Muscle layer of colon (tissue), 2 donors: ENCODE results near the gene MS4A6A.
"Not testable (repeated sequence)": the region's sequence is repeated elsewhere in the genome, so short reads cannot be mapped to it uniquely, and the experiment has no call there.

Experiments
- H3K27ac ChIP-seq: one replicate; pipeline ENCODE4 v1.7.0; 2013; ENCODE audit warnings: low read depth, mild to moderate bottlenecking, low read length, moderate library complexity
- H3K27me3 ChIP-seq, 2 donors: one replicate each; pipeline ENCODE4 v1.7.0; 2013; ENCODE audit warnings: low read length in 2 of 2, mild to moderate bottlenecking in 2 of 2; ENCODE audit not compliant: insufficient read depth in 2 of 2, control insufficient read depth in 1 of 2
- H3K36me3 ChIP-seq: one replicate; pipeline ENCODE4 v1.7.0; 2013; ENCODE audit warnings: mild to moderate bottlenecking, low read length; ENCODE audit not compliant: insufficient read depth
- H3K4me1 ChIP-seq: one replicate; pipeline ENCODE4 v1.7.0; 2013; ENCODE audit warnings: mild to moderate bottlenecking, low read length; ENCODE audit not compliant: insufficient read depth
- H3K4me3 ChIP-seq, 2 donors: one replicate each; pipeline ENCODE4 v1.7.0; 2013; ENCODE audit warnings: low read length in 2 of 2, low read depth in 1 of 2, mild to moderate bottlenecking in 1 of 2, moderate library complexity in 1 of 2
- H3K9ac ChIP-seq: one replicate; pipeline ENCODE4 v1.7.0; 2013; ENCODE audit warnings: low read length
- H3K9me3 ChIP-seq: one replicate; pipeline ENCODE4 v1.7.0; 2013; ENCODE audit warnings: mild to moderate bottlenecking, low read length
- donor health status: abdominal sarcoma.
- donor health status: Adenocarcinoma of cecum.

MS4A6A gene

GRCh38 chr11:60201334-60201733 is 18.5 kb upstream of the MS4A6A start:
- H3K9me3 ChIP-seq, H3K9ac ChIP-seq, H3K27me3 ChIP-seq, H3K4me3 ChIP-seq, H3K27ac ChIP-seq, H3K36me3 ChIP-seq, H3K4me1 ChIP-seq: not testable (repeated sequence)

GRCh38 chr11:60197442-60197841 is 14.6 kb upstream of the MS4A6A start:
- Histone ChIP-seq H3K27ac (no peak overlapping the region), H3K36me3 (no peaks in the 10 kb centered on the region), H3K27me3 (no peaks in the 10 kb centered on the region), H3K4me1 (no peaks in the 10 kb centered on the region), H3K9me3 (no peaks in the 10 kb centered on the region), H3K4me3 (no peak overlapping the region), H3K9ac (no peak overlapping the region)

- no peaks in the 10 kb centered on the region for H3K9me3 ChIP-seq
- no peak overlapping the region for H3K4me3 ChIP-seq
- H3K27ac ChIP-seq: no peak overlapping the region
- no peaks in the 10 kb centered on the region for H3K4me1 ChIP-seq
- H3K27me3 ChIP-seq: no peaks in the 10 kb centered on the region
- H3K36me3 ChIP-seq: no peaks in the 10 kb centered on the region
- no peak overlapping the region for H3K9ac ChIP-seq
These were observed 13.1 kb upstream of the MS4A6A start for GRCh38 chr11:60195923-60196368.

- no peak overlapping the region for H3K27ac ChIP-seq
- no peaks in the 10 kb centered on the region for H3K4me1 ChIP-seq
- no peaks in the 10 kb centered on the region for H3K36me3 ChIP-seq
- H3K9me3 ChIP-seq: no peaks in the 10 kb centered on the region
- H3K27me3 ChIP-seq: no peaks in the 10 kb centered on the region
- no peak overlapping the region for H3K9ac ChIP-seq
- H3K4me3 ChIP-seq: no peak overlapping the region
These were observed 11.6 kb upstream of the MS4A6A start for GRCh38 chr11:60194511-60194910.

- Histone ChIP-seq H3K36me3 (no peaks in the 10 kb centered on the region), H3K27ac (no peak overlapping the region), H3K9me3 (no peaks in the 10 kb centered on the region), H3K4me1 (no peaks in the 10 kb centered on the region), H3K27me3 (no peaks in the 10 kb centered on the region), H3K4me3 (no peak overlapping the region), H3K9ac (no peak overlapping the region)
These were observed 11.0 kb upstream of the MS4A6A start for GRCh38 chr11:60193687-60194433.

- H3K27me3 ChIP-seq, H3K4me3 ChIP-seq, H3K27ac ChIP-seq, H3K9ac ChIP-seq, H3K36me3 ChIP-seq, H3K4me1 ChIP-seq, H3K9me3 ChIP-seq: not testable (repeated sequence)
These were observed 9.7 kb upstream of the MS4A6A start for GRCh38 chr11:60192564-60192963.

- not testable (repeated sequence) for H3K27me3 ChIP-seq, H3K9me3 ChIP-seq, H3K36me3 ChIP-seq, H3K9ac ChIP-seq, H3K4me1 ChIP-seq, H3K27ac ChIP-seq, H3K4me3 ChIP-seq
These were observed 5.6 kb upstream of the MS4A6A start for GRCh38 chr11:60188481-60188880.

GRCh38 chr11:60186128-60186527 is 3.2 kb upstream of the MS4A6A start:
- not testable (repeated sequence) for H3K9me3 ChIP-seq, H3K9ac ChIP-seq, H3K27ac ChIP-seq

GRCh38 chr11:60185512-60185827 is 2.6 kb upstream of the MS4A6A start:
- not testable (repeated sequence) for H3K9ac ChIP-seq, H3K4me1 ChIP-seq, H3K27ac ChIP-seq, H3K9me3 ChIP-seq, H3K36me3 ChIP-seq, H3K27me3 ChIP-seq, H3K4me3 ChIP-seq

More at GRCh38 chr11:60186128-60186527, 3.2 kb upstream of the MS4A6A start:
- H3K36me3 ChIP-seq, H3K4me3 ChIP-seq, H3K27me3 ChIP-seq, H3K4me1 ChIP-seq: not testable (repeated sequence)

GRCh38 chr11:60184824-60185511 is 2.1 kb upstream of the MS4A6A start:
- Histone ChIP-seq H3K9me3 (no peaks in the 10 kb centered on the region), H3K9ac (no peak overlapping the region), H3K4me1 (no peaks in the 10 kb centered on the region), H3K27ac (no peak overlapping the region), H3K27me3 (no peaks in the 10 kb centered on the region), H3K36me3 (no peaks in the 10 kb centered on the region), H3K4me3 (no peak overlapping the region)

GRCh38 chr11:60183591-60184205 is 815 bp upstream of the MS4A6A start:
- H3K9me3 ChIP-seq: no peaks in the 10 kb centered on the region
- H3K36me3 ChIP-seq: no peaks in the 10 kb centered on the region
- H3K27me3 ChIP-seq: no peaks in the 10 kb centered on the region
- no peaks in the 10 kb centered on the region for H3K4me1 ChIP-seq
- no peak overlapping the region for H3K27ac ChIP-seq
- no peak overlapping the region for H3K4me3 ChIP-seq
- no peak overlapping the region for H3K9ac ChIP-seq

GRCh38 chr11:60175860-60176275 is 7.0 kb downstream of the MS4A6A start:
- Histone ChIP-seq H3K27me3 (no peaks in the 10 kb centered on the region), H3K4me1 (no peaks in the 10 kb centered on the region), H3K27ac (no peak overlapping the region), H3K9ac (no peak overlapping the region), H3K9me3 (no peaks in the 10 kb centered on the region), H3K4me3 (no peak overlapping the region), H3K36me3 (no peaks in the 10 kb centered on the region)
